Keratinocyte (primary cell): ENCODE measurements around the gene PCIF1. TPM values are rescaled to one million over a fixed set of nuclear protein-coding genes. Genes with fewer than 3 reads are reported as not detected.

Experiments used
- DNase-seq: peaks from one replicate; pipeline ENCODE4 v3.0.0-alpha.2; 2011; ENCODE audit warnings: low read depth, missing footprints, low spot score
- FAIRE-seq: peaks from 2 replicates; lab custom pipeline; 2011; peaks lifted over from hg19 to GRCh38; lab: Jason Lieb, UNC
- H2AFZ ChIP-seq: 2 replicates; pipeline ENCODE4 v1.6.0; 2012; ENCODE audit warnings: low read length, control low read depth, inconsistent platforms; ENCODE audit not compliant: control insufficient read depth
- H3K27ac ChIP-seq: 2 replicates; pipeline ENCODE4 v1.5.1; 2011; ENCODE audit warnings: low read length; ENCODE audit not compliant: control insufficient read depth, insufficient read depth
- H3K27me3 ChIP-seq: 3 replicates; pipeline ENCODE4 v1.6.0; 2011; ENCODE audit warnings: low read length; ENCODE audit not compliant: control insufficient read depth, insufficient read depth; ENCODE audit errors: extremely low read depth
- H3K36me3 ChIP-seq, 2 experiments: 2 replicates in 1 of 2; 3 replicates in 1 of 2; pipeline ENCODE4 v1.5.1; 2011; ENCODE audit warnings: low read length in 2 of 2, mild to moderate bottlenecking in 1 of 2; ENCODE audit not compliant: control insufficient read depth in 2 of 2, insufficient read depth in 2 of 2; ENCODE audit errors: extremely low read depth in 1 of 2
- H3K4me1 ChIP-seq: 3 replicates; pipeline ENCODE4 v1.5.1; 2011; ENCODE audit warnings: low read length; ENCODE audit not compliant: control insufficient read depth, insufficient read depth; ENCODE audit errors: extremely low read depth
- H3K4me2 ChIP-seq: 3 replicates; pipeline ENCODE4 v1.6.0; 2011; ENCODE audit warnings: low read depth, low read length; ENCODE audit not compliant: control insufficient read depth, insufficient read depth; ENCODE audit errors: extremely low read depth
- H3K4me3 ChIP-seq, 3 experiments: fragments of 200-600 bp in 1 of 3; sonication (generic) in 1 of 3; 2 replicates in 2 of 3; 3 replicates in 1 of 3; pipeline ENCODE4 v1.5.1; 2011 to 2016; ENCODE audit warnings: low read length in 3 of 3, mild to moderate bottlenecking in 3 of 3, control low read depth in 2 of 3, inconsistent platforms in 1 of 3, low read depth in 1 of 3, mixed read lengths in 1 of 3, mixed run types in 1 of 3, moderate library complexity in 1 of 3; ENCODE audit not compliant: control insufficient read depth in 2 of 3, insufficient read depth in 2 of 3; ENCODE audit errors: extremely low read depth in 1 of 3
- H3K79me2 ChIP-seq: 2 replicates; pipeline ENCODE4 v1.6.0; 2012; ENCODE audit warnings: low read length; ENCODE audit not compliant: control insufficient read depth, insufficient read depth
- H3K9ac ChIP-seq: 3 replicates; pipeline ENCODE4 v1.6.0; 2011; ENCODE audit warnings: low read length; ENCODE audit not compliant: control insufficient read depth, insufficient read depth; ENCODE audit errors: extremely low read depth
- H3K9me1 ChIP-seq: 3 replicates; pipeline ENCODE4 v1.6.0; 2011; ENCODE audit warnings: low read length; ENCODE audit not compliant: control insufficient read depth, insufficient read depth; ENCODE audit errors: extremely low read depth
- H3K9me3 ChIP-seq: 2 replicates; pipeline ENCODE4 v1.5.1; 2012; ENCODE audit warnings: low read depth, low read length; ENCODE audit not compliant: control insufficient read depth
- H4K20me1 ChIP-seq: 3 replicates; pipeline ENCODE4 v1.6.0; 2011; ENCODE audit warnings: low read length; ENCODE audit not compliant: control insufficient read depth, insufficient read depth; ENCODE audit errors: extremely low read depth
- CTCF ChIP-seq, 3 experiments: IDR thresholded peaks in 1 of 3; conservative IDR thresholded peaks in 1 of 3; optimal IDR thresholded peaks in 1 of 3; 2 replicates in 2 of 3; 3 replicates in 1 of 3; pipeline versions ENCODE3 to v1.5.1; 2011; ENCODE audit warnings: low read length in 3 of 3, mild to moderate bottlenecking in 3 of 3, moderate library complexity in 2 of 3, control low read depth in 1 of 3, inconsistent platforms in 1 of 3; ENCODE audit not compliant: insufficient read depth in 2 of 3; ENCODE audit errors: extremely low read depth in 1 of 3
- EZH2 ChIP-seq: IDR thresholded peaks from one replicate; pipeline ENCODE4 v1.6.1; 2012; ENCODE audit warnings: inconsistent platforms, mild to moderate bottlenecking, low read length, moderate library complexity
- dilution Hi-C: fragments of 300-500 bp; cut with MboI; formaldehyde crosslinking; loops from one replicate; pipeline ENCODE4 v1.7.0; 2020; ENCODE audit warnings: low sequenced_read_pairs; ENCODE audit not compliant: extremely low pct_ligation_motif_present
- polyA plus RNA-seq, 5 experiments: library from polyadenylated mRNA; depleted of rRNA in 3 of 5; stranded (reverse) in 3 of 5; stranded (forward) in 1 of 5; unstranded in 1 of 5; fragments of >200 nt; gene quantifications; 1 replicate in 1 of 5; 2 replicates in 3 of 5; 3 replicates in 1 of 5; pipeline versions ENCODE4 v1.2.1 to v1.2.3, GENCODE V29; 2011 to 2012; ENCODE audit warnings: missing spikeins in 2 of 5, low read depth in 1 of 5, low replicate concordance in 1 of 5

PCIF1 gene
- polyA plus RNA-seq, 1 donor (not counting 4 experiments of a cell fraction or from before 2014, with no cell fraction given) = 7.0 TPM

- Histone ChIP-seq H2AFZ (no peak overlapping the region), H3K9me3 (no peaks in the 10 kb centered on the region), H3K4me3 (peak overlapping the region in 1 of 3 experiments; percentile 8), H3K36me3 (peaks cover 3 to 8% of the 10 kb centered on the region in 2 experiments), H3K27me3 (no peaks in the 10 kb centered on the region), H3K79me2 (no peaks in the 10 kb centered on the region), H3K4me1 (peaks cover 29% of the 10 kb centered on the region), H3K4me2 (peak overlapping the region; percentile 32), H3K9me1 (peaks cover 4% of the 10 kb centered on the region), H3K9ac (no peak overlapping the region), H3K27ac (peak overlapping the region; percentile 36), H4K20me1 (no peaks in the 10 kb centered on the region)
- TF ChIP-seq CTCF (optimal IDR thresholded peaks at IDR 0.05 in 1 of 3, IDR thresholded peaks at IDR 0.05 in 1 of 3, conservative IDR thresholded peaks at IDR 0.05 in 1 of 3; ENCODE audit: extremely low read depth in 1 of 3, insufficient read depth in 2 of 3, low read length in 3 of 3) (no peak), EZH2 (no peak)
- dilution Hi-C loops = no loop called here
- FAIRE-seq = no peak
- no peak for DNase-seq
Measured at GRCh38 chr20:45909817-45910669, 24.4 kb upstream of the PCIF1 start.

- no peaks in the 10 kb centered on the region for H4K20me1 ChIP-seq
- H3K79me2 ChIP-seq = no peaks in the 10 kb centered on the region
- H2AFZ ChIP-seq = peak overlapping the region; percentile 81
- no peaks in the 10 kb centered on the region for H3K9me3 ChIP-seq
- peak overlapping the region; percentile 94 for H3K4me2 ChIP-seq
- H3K4me1 ChIP-seq = peaks cover 22% of the 10 kb centered on the region
- peak; percentile 73 for FAIRE-seq
- H3K27me3 ChIP-seq = no peaks in the 10 kb centered on the region
- no peak for TF ChIP-seq CTCF (optimal IDR thresholded peaks at IDR 0.05 in 1 of 3, IDR thresholded peaks at IDR 0.05 in 1 of 3, conservative IDR thresholded peaks at IDR 0.05 in 1 of 3; ENCODE audit: extremely low read depth in 1 of 3, insufficient read depth in 2 of 3, low read length in 3 of 3)
- TF ChIP-seq EZH2 = no peak
- peak overlapping the region; percentile 70 for H3K27ac ChIP-seq
- peaks cover 4% of the 10 kb centered on the region for H3K9me1 ChIP-seq
- H3K36me3 ChIP-seq = peaks cover 3 to 8% of the 10 kb centered on the region in 2 experiments
- dilution Hi-C loops = no loop called here
- H3K4me3 ChIP-seq = peak overlapping the region; percentile 45 to 71 (median 60)
- peak; percentile 99 for DNase-seq
- peak overlapping the region; percentile 76 for H3K9ac ChIP-seq
Measured at GRCh38 chr20:45910670-45911485, 23.6 kb upstream of the PCIF1 start.
